ENCODE results near the gene CFAP92.

The CFAP92 gene

DNA sequence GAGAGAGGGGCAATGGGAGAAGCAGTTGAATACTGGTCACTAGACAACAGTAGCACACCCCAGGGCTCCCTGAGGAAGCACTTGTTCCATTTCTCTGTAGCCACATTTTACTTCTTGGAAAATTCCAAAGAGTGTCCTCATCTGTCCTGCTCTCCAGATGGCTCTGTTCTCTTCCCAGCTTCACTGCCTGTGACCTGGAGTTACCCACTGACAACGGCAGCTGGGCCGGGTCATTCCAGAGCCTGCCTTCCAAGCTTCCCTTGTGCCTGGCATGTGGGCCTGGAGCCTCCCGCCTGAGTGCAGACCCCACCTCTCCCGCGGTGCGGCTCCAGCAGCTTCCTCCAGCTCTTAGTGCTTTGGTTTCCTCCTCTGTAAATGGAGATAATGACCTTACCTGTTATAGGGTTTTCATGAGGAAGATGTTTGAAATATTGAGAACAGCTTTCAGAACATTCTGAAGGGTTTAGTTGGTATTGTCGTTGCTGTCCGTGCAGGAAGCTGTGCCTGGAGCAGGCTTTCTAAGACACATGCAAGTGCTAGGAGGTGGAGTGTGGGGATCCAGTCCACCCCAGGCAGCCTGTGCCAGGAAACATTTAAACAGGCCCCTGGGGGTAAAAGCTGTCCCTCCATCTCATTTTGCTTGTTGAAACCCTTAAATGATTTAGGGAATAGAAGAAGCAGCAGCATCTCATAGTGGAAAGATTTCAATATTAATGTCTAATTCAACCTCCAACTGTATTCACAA lies 32.0 kb upstream of the CFAP92 start:
- DNase-seq = no peak

DNA sequence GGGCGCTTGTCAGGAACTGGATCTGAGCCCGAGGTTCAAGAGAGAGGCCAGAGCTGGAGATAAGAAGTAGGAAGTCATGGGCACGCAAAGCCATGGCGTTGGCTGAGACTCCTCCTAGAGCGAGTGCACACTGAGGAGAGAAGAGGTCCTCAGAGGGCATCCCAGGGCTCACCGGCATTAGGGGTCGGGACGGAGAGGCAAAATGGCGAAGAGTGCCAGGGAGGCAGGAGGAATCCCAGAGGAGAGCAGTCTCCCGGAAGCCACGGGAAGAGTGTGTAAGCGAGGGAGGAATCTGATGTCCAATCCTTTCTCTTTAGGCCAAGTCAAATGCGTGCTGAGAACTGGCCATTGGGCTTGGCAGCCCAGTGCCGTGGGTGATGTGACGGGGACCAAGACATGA lies 31.2 kb upstream of the CFAP92 start:
- no peak for DNase-seq

DNA sequence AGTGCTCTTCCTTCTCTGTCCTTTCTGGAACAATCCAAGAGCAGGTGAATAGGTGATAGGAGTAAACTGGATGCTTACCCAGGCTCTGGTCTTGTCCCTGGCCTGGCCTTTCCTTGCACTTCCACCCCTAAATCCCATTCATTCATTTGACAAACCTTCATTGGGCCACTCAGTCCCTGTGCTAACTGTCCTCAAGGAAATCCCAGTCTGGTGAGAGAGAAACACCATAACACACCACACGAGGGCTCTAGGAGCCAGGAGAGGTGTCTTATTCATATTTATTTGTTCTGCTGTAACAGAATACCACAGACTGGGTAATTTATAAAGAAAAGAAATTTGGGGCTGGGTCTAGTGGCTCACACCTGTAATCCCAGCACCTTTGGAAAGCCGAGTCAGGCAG lies 30.0 kb upstream of the CFAP92 start:
- no peak for DNase-seq

GRCh38 chr3:129023008-129023358 lies 29.1 kb upstream of the CFAP92 start:
- no peak for DNase-seq

DNA sequence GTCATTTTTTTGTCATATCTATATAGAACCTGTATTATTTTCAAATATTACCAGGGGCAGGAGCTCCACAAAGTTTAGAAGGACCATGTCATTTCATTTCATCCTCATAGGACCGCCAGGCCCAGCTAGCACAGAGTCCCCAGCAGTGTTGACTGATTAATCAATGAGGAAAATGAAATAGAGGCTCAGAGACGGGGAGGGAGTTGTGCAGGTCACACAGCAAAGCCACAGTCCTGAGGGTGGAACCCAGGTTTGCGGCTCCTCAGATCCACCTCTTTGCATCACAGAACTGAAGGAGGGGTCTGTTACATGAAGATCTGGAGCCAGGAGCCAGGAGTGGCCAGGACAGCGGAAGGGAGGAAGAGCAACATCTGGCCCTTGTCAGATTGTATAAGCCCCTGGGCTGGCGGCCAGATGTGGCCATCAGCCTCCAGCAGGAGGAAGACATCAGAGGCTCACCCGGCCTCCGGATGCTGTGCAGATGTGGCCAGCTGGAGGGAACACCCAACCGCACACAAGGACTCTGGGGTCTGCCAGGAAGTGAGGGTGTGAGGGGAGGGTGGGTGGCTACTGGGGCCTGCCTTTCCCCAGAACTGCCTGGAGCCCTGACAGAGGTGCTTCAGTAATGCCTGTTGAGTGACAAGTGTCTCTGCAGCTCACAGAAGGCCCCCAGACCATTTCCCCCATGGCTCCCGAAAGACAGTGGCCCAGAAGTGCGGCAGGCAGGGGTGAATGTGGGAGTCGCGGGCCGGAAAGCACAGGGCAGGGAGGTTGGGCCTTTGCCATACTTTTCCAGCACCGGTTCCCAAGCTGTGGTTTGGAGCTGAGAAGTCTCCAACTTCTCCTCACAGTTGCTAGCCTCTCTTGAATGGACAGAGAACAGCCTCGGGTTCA lies 28.5 kb upstream of the CFAP92 start:
- DNase-seq = no peak

- DNase-seq = no peak
Measured at GRCh38 chr3:129021140-129021551, 27.3 kb upstream of the CFAP92 start.

GRCh38 chr3:129020691-129021090 lies 26.8 kb upstream of the CFAP92 start:
- no peak for DNase-seq

DNA sequence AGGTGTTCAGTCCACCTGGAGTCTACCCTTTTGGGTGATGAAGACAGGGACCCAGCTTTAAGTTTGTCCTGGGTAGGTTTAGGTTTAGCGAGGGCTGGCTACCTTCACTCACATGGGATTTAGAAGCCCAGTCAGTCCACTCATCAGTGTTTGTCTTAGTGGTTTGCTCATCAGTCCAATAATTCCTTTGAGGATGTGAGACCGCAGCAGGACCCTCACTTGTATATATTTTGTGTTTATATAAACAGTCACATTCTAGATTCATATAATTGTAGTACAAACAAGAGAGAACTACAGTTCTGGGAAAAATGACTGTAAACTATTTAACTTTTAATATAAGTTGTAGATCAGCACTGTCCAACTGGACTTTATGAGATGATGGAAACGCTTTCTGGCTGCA lies 25.4 kb upstream of the CFAP92 start:
- DNase-seq = no peak

DNA sequence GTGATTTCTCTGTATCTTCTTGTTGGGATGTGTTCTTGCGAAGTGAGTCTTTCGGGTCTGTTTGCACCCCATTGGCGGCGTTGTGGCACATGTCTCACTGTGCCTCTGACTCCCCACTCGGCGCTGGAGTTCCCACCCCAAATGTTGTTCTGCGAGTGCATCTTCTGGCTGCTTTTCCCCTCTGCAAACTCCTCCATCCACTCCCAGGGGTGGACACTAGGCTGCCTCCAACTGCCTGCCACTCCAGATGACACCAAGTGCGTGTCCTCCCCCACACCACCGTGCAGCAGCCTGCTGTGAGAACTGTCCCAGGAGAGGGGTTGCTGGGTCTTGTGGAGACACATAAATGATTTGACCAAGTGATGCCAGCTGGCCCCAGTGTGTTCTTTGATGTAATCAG lies 24.9 kb upstream of the CFAP92 start:
- no peak for DNase-seq

DNA sequence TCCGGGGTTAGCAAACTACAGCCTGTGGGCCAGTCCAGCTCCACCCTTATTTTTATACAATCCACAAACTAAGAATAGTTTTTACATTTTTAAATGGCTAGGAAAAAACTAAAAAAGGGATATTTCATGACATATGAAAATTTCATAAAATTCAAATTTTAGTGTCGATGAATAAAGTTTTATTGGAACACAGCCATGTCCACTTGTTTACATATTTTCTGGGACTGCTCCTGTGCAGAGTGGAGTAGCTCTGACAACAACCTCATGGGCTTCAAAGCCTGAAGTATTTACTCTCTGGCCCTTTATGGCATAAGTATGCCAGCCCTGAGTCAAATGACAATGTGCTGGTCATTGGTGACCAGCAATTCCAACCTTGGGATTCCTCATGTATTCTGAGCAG lies 24.4 kb upstream of the CFAP92 start:
- no peak for DNase-seq

GRCh38 chr3:129017484-129017899 lies 23.6 kb upstream of the CFAP92 start:
- DNase-seq = no peak

DNA sequence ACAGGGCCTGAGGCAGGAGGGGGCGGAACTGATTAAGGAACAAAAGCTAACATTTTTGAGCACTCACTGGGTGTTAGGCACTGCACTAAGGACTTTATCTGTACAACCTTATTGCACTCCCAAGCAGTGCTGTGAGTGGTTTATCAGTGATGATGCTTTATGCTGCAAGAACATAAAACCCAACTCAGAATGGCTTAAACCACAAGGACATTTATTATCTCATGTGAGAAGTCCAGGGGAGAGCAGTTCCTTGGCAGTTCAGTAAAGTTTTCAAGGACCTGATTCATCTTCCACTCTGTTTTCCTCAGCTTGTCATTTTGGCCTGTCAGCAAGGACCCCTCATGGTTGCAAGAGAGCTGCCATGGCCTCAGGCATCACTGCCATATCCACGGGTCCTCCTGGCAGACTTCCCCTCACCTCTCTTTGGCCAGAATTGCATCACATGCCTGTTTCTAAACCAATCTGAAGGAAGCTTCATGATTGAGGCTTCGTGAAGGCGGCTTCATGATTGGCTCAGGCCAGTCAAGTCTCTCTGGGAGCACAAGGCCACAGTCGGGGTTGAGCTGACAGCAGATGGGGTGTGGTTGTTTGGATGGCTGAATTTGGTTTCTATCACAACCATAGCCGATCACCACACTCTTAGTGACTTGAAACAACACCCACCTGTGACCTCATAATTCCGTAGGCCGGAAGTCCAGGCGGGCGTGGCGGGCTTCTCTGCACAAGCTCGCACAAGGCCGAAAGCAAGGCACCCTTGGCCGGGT lies 23.0 kb upstream of the CFAP92 start:
- no peak for DNase-seq

DNA sequence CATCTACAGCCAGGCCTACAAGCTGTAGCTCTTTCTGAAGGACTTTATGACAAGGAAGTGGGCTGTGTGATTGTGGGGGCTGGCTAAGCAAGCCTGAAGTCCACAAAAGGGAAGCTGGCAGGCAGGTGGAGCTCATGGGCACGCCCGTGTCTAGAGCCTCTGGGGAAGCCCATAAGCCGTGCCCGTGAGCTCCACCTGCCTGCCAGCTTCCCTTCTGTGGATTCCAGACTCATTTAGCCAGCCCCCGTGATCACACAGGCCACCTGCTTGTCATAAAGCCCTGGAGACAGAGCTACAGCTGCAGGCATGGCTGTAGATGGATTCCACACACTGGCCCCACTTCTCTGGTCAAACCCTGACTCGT lies 22.5 kb upstream of the CFAP92 start:
- peak; percentile 39 to 54 for DNase-seq

DNA sequence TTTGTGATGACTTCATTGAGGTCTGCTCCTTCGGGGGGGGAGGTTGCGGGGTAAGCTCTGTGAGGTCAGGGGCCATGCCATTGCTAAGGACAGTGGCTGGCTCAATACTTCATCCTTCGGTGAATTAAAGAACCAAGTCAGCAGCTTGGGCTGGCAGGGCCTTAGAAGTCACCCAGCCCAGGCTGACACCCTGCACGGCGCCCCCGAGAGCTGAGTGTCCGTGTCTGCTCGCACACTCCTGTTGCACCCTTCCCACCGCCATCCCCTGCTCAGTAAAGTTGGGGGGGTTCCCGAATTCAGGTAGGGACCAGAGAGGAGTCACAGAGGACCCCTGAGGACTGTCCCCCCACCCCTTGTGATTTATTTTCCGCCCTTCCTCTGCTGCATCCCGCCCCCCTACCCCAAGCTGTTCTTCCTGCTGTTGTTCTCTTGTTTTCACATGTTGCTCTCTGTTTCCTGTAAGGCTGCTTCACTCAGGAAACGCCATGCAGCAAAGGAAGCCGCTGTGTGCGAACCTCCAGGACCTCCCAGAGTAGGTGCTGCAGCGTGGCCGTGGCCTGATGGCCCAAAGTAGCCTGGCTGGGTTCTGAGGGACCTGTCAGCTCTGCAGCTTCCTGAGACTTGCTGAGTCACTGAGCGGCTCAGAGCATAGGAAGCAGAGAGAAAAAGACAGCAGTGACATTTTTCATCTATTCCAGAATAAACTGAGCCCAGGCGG lies 21.7 kb upstream of the CFAP92 start:
- peak in 1 of 2 experiments; percentile 20 for DNase-seq

DNA sequence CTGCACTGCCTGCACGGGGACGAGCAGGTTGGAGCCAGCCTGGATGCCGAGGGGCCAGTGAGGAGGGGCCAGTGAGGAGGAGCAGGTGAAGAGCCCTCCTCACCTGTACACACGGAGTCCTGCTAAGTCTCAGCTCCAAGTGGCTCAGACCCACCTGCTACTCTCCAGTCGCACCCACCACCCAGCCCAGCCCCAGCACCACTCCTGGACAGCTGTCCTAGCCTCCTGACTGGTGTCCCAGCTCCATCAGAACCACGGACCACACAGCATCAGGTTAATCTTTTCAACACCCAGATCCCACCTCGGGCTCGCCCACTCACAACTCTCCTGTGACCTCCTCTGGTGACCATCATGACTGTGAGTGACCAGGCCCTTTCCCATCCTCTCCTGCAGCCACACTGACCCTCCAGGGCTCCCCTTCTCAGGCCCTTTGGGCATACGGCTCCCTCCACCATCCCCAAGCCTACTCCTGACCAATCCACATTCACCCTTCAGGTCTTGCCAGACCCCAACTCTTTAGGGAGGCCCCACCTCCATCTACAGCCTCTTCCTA lies 21.0 kb upstream of the CFAP92 start:
- DNase-seq = no peak

DNA sequence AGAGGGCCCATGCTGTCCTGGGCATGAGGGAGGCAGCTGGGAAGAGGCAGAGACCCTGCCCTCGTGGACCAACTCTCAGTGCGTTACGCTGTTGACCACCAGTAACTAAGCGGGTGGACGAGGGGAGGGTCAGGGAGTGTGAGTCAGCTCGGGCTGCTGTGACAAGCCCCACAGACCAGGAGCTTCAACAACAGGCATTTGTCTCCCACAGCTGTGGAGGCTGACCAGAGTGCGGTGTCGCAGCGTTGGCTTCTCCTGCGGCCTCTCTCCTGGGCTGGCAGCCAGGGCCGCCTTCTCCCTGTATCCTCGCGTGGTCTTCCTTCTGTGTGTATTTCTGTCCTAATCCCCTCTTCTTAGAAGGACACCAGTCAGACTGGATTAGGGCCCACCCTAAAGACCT lies 20.3 kb upstream of the CFAP92 start:
- DNase-seq = no peak

DNA sequence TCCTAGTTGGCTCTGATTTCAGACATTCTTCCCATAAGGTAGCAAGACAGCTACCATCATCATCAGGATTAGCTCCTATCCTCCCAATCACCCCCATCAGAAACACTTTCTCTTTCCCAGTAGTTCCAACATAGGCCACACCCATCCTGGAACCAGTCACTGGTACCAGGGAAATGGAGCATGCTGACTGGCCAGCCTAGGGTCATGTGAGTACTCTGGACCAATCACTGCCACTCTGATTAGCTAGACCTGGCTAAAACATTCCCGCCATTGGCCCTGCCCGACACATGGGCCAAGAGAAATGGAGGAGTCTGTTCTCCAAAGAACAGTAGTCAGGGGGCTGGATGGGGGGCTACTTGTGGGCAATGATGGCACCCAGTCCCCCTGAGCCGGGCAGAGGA lies 19.6 kb upstream of the CFAP92 start:
- no peak for DNase-seq

DNA sequence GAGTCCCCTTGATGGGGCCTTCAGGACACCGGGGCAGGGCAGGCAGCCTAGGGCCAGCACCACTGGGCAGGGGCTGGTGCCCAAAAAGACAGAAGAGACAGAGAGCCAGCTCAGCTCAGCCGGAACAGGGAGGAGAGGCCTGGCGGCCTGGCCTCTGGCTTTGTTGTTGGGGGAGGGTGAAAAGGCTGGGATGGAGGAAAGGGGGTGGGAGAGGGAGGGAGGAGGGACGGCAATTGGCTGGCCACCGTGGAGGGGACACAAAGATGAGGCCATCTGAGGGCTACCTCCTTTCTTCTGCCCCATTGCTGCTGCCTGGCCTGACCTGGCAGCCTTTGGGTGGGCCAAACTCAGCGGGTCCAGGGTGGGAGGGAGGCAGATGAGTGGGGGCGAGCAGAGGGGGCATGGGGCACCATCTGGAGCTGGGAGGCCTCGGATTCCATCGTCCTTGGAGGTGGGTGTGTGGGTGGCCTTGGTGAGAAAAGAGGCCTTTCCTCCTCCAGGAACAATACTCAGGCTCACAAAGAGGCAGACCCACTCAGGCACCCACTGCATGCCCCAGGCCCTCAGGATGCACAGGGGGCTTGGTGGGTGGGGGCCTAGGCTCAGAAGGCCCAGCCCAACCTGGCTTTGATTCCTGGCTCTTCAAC lies 16.6 kb upstream of the CFAP92 start:
- DNase-seq = no peak

- no peak for DNase-seq
Measured at GRCh38 chr3:129009266-129009665, 15.4 kb upstream of the CFAP92 start.

DNA sequence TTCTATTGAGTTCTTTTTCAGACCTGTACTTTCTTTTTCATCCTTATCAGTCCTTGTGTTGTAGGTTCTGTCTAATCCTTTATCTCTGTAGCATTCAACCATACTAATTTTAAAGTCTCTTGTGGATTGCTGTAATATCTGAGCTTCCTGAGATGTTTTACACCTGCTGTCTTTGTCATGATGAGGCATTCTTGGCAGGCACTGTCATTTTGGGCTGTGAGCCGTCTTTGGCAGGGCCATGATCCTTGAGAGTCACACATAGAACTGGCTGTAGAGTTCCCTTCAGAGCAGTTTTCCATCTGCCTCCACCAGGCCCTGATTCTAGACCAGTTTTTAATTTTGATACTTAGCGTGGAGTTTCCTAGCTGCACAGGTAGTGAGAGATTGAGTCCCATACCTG lies 13.9 kb upstream of the CFAP92 start:
- no peak for DNase-seq

DNA sequence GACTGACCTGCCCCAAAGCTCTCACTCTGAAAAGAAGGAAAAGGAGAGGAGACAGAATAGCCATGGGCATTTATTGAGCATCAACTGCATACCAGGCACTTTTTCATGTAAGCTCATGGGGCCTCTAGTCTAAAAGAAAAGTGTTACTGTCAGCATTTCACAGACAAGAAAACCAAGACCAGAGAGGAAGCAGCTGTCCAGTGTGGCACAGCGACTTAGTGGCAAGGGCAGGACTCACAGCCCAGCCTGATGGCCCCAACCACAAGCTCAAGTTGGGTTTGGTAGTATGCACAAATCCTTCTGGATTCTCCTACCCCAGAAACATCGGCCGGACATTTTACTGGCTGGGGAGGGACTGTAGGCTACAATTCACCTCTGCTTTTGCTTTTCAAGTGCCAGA lies 13.0 kb upstream of the CFAP92 start:
- DNase-seq = no peak

All from activated CD4-positive, alpha-beta T cell treated with anti-CD3 and anti-CD28 coated beads, Interleukin-2, amount 50 U/mL, for 4 hours (primary cell).